GM19328 (cell line): ENCODE data around the gene SEZ6L2.
"Not testable (repeated sequence)": the region's sequence is repeated elsewhere in the genome, so short reads cannot be mapped to it uniquely, and the experiment has no call there.

Source experiments
- ATAC-seq: cut with Tn5 transposase; IDR thresholded peaks from one replicate; pipeline ENCODE4 v1.9.1; 2021; ENCODE audit warnings: mild to moderate bottlenecking, moderate library complexity; ENCODE audit not compliant: unreplicated experiment

SEZ6L2 gene

DNA sequence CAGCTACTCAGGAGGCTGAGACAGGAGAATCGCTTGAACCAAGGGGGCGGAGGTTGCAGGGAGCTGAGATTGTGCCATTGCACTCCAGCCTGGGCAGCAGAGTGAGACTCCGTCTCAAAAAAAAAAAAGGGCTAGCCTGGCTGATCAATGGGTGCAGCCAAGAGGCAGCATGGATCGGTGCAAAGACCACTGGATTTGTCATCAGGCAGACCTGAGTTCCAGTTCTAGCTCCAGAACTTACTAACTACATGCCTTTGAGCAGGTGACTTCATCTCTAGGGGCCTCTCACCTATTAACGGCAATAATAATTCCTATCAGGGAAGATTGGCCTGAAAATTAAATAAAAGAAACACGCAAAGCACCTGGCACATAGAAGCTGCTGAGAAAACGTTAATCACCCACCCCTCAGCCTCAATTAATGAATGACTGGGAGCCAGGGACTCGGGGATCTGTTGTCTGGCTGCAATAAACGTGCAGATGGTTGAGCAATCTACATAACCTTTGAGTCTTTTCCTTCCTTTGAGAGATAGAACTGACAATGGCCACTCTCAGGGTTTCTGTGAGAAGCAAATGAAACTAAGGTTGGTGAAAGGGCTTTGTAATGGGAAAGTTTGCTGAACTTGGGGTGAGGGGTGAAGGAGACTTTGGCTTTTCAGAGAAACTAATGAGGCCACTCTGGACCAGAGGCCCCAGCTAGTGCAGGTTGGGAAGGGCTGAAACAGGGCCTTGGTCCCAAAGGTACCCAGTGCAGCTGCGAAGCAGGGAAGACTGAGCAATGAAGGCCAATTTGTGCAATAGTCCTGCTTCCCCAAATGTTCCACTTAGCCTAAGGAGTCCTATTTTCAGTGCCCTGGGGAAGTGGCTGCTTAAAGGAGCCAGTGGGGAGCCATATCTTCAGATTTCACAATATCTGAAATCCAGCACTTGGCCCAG is 7.6 kb downstream of the SEZ6L2 start:
- no peak for ATAC-seq

DNA sequence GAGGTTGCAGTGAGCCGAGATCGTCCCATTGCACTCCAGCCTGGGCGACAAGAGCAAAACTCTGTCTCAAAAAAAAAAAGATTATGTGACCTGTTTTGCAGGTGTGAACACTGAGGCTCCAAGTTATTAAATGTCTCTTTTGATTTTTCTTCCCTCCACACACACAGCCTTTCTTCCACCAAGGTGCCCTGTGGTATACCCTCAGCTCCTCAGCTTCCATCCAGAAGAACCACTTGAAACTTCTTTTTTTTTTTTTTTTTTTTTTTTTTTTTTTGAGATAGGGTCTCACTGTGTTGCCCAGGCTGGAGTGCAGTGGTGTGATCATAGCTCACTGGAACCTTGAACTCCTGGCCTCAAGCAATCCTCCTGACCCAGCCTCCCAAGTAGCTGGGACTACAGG is 10.0 kb downstream of the SEZ6L2 start:
- not testable (repeated sequence) for ATAC-seq

- ATAC-seq, result no peak
Observed at GRCh38 chr16:29883987-29884386, 15.4 kb downstream of the SEZ6L2 start.

GRCh38 chr16:29881050-29881449 is 18.3 kb downstream of the SEZ6L2 start:
- no peak for ATAC-seq

DNA sequence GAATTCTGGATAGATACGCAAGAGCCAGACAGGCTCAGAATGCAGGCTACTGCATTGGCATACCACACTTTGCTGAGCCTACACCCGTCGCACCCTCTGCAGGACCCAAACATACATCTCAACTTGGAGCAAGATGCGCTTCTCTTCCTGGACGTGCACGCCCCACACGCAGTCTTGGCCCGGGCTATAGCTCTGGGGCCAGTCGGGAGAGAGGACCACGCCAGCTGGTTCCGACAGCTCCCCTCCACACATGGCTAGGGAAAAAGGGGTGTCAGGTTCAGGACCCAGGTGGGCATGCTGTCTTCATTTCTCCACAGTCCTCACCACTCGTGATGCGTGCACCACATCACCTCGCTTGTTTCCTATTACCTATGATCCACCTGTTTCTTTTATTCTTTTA is 21.2 kb downstream of the SEZ6L2 start:
- no peak for ATAC-seq

DNA sequence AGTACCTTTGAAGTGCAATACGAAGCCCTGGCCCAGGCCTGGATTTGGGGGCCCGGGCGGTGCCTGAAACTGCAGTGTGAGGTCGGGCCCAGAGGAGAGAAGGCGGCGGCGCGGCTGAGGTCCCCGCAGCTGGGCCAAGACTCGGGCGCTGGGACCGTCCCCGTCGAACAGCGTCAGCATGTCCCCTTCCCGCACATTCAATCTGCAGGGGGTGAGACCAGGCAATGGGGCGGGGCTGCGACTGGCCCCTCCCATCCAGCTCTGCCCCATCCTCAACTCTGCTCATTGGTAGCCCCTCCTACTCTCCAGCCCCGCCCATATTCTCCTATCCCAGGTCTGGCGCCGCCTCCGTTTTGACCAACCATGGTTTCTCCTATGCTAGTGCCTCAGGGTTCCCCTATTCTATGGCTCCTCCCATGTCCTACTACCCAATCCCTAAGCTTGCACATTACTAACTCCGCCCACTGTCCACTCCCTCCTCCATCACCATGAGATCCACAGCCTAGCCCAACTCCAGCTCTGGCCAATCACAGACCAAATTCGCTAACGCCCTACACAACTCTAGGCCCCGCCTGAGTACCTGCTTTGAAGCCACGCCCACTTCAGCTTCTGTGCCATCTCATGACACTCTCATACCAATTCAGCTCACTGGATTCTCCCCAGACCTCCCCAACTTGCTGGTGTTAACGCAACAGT is 21.9 kb downstream of the SEZ6L2 start:
- ATAC-seq, result no peak

DNA sequence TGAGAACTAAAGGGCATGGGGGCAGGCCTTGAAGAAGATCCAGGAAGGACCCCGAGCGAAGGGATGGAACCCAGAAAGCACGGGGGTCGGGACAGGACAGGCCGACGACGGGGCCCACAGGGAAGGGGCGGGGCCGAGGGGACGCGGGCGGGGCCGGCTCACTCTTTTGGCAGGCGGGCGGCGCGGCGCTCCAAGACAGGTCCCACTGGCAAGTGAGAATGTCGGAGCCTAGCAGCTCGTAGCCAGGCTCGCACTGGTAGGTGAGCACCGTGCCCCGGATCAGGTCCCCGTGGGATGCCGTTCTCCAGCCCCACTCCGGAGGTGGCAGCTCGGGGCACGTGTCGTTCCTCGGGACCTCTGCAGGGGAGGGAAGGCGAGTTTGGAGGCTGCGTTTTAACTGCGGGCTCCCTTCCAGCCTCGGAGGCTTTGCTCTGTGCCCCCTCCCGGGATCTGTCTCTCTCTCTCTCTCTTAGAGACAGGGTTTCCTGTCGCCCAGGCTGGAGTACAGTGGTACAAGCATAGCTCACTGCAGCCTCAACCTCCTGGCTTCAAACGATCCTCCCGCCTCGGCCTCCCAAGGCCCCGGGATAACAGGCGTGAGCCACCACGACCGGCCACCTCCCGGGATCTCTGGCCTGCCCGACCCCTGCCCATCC is 22.6 kb downstream of the SEZ6L2 start:
- ATAC-seq, result no peak

GRCh38 chr16:29876217-29876593 is 23.1 kb downstream of the SEZ6L2 start:
- no peak for ATAC-seq

DNA sequence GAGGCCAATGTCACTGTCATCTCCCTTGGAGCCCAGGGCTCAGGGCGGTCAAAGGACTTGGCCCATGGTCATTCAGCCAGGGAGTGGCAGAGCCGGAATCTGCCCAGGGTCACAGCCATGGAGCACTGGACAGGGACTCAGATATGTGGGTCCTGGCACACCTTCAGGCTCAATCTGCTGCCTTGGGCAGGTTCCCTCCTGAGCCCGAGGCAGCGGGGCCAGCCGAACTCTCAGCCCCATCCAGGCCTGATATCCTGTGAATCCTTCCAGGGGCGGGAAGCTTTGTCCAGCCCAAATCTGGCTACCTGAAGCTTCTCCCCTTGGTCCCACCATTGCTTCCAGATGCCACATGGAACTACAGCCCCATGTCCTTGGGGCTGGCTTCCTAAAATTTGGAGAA is 24.1 kb downstream of the SEZ6L2 start:
- ATAC-seq, result no peak

- ATAC-seq, result no peak
Observed at GRCh38 chr16:29873319-29873718, 26.0 kb downstream of the SEZ6L2 start.

DNA sequence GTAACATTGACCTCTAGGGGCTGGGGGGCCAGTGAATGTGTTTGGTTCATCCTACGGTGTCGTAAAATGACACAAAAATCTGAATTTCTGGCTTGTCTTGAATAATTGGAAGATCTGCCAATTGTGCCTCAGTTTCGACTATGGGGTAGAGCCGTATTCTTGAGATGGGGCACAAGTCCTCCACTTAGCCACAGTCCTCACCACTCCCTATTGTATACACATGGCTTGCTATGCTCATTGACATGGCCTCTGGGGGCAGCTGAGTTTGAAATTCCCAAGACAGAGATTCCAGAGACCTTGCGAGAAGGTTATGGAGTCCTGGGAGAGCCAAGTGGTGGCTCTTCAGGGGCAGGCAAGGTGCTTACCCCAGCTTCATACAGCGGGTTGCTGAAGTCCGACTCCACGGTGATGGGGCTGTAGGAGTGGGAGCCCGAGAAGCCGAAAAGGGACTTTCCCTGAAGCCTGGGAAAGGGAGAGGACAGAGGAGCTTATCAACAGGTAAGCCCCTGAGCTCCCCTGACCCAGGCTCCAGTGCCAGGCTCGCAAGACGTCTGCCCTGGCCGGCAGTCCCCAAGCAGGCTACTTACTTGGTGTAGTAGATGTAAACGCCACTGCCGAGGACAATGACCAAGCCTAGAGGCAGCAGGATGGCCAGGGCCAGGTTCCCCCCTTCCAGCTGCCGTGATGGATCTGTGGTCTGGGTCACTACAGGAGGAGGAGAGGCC is 27.4 kb downstream of the SEZ6L2 start:
- ATAC-seq, result no peak

GRCh38 chr16:29869067-29869466 is 30.3 kb downstream of the SEZ6L2 start:
- ATAC-seq, result not testable (repeated sequence)

DNA sequence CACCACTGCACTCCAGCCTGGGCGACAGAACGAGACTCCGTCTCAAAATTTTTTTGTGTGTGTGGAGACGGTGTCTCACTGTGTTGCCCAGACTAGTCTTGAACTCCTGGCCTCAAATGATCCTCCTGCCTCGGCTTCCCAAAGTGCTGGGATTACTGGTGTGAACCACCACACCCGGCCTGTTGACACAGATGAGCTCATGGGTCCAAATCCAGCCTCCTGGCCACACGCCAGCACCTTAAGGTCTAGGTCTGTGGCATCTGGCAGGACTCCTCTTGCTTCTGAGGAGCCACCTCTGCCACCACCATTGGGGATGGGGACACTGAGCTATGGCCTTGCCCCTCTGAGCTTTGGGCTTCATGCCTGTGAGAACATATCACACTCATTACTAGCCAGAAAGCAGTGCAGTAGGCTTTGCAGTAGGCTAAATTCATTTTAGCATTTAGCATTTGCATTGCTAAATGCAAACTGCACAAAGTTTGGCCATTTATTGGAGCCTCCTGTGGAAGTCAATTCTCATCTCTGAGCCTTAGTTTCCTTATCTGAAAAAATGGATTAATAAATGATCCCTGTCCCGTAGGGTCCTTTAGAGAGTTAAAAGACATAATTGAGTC is 30.8 kb downstream of the SEZ6L2 start:
- ATAC-seq, result no peak

GRCh38 chr16:29864205-29864604 is 35.1 kb downstream of the SEZ6L2 start:
- ATAC-seq, result no peak

GRCh38 chr16:29863669-29863984 is 35.7 kb downstream of the SEZ6L2 start:
- no peak for ATAC-seq

- ATAC-seq, result peak; percentile 85
Observed at GRCh38 chr16:29862884-29863668, 36.3 kb downstream of the SEZ6L2 start, which contains the start of gene CDIPT. Gene CDIPT (minus strand): TSS chr16:29863226. CDS start chr16:29862857, 369 bp downstream.

DNA sequence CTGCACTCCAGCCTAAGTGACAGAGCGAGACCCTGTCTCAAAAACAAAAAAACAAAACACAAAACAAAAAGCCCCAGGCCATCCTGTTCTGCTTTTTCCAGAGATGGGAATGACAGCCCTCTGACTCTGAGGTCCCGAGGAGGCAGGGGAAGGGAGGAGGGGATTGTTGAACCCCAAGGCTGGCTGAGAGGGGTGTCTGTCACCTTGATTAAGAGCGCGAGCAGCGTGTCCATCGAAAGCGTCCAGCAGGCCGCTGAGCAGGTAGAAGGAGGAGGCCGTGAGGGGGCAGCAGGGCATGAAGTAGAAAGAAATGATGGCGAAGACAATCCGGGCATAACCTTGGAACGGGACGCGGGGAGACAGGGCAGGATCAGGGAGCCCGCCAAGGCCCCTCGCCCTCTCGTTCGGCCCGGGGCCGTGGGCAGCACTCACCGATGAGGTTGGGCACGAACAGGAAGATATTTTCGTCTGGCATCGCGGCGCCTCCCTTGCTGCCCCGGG is 36.9 kb downstream of the SEZ6L2 start:
- ATAC-seq, result no peak

DNA sequence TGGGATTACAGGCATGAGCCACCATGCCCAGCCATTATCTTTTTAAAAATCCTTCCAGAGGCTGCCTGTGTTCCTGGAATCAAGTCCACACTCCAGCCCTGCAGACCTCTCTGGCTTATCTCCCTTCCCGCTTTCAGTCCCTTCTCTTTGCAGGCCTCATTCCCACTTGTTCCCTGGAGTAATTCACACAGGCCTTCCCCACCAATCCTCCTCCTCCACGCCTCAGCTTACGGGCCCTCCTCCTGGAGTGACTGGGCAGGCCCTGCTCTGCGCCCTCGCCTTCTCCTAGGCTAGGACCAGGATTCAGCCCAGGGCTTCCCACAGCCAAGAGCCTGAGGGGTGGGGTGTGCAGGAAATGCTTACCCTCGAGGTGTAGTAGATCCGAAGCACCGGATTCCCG is 39.1 kb downstream of the SEZ6L2 start:
- no peak for ATAC-seq

DNA sequence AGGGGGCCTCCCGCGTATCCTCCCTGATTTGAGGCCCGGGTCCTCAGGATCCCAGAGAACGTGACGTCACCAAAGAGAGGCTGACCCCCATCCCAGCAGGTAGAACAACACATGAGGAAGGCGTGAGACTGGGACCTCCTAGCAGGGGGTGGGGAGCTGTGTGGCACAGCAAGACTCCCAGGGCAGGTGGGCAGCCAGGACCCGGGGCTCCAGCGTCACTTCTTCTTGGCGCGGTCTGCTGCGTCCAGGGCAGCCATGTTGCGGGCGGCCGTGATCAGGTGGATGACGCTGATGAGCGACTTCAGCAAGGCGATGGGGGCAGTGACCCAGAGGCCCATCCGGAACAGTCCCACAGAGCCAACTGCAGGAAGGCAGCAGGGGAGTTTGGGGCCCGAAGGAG is 40.4 kb downstream of the SEZ6L2 start:
- no peak for ATAC-seq
